H1 (cell line): Measurements from ENCODE around the gene ROBO4. TPM values are rescaled to one million over a fixed set of nuclear protein-coding genes. Genes with fewer than 3 reads are reported as not detected.

Experiments
- CHD1 ChIP-seq: IDR thresholded peaks from 2 replicates; pipeline ENCODE4 v1.6.1; 2012; ENCODE audit warnings: low read depth, low read length, improper control_type of control experiment
- SP4 ChIP-seq: IDR thresholded peaks from 2 replicates; pipeline ENCODE4 v1.6.1; 2012; ENCODE audit warnings: low read length, inconsistent platforms
- YY1 ChIP-seq: IDR thresholded peaks from 2 replicates; pipeline ENCODE4 v1.6.1; 2011; ENCODE audit warnings: low read depth, mild to moderate bottlenecking, low read length
- polyA plus RNA-seq, 7 experiments: library from polyadenylated mRNA; depleted of rRNA in 3 of 7; stranded (reverse) in 5 of 7; unstranded in 2 of 7; fragments of >200 nt in 5 of 7; fragments of 200-250 nt in 2 of 7; gene quantifications; 1 replicate in 5 of 7; 2 replicates in 1 of 7; 4 replicates in 1 of 7; pipeline versions ENCODE4 v1.2.1 to v1.2.3, GENCODE V29; 2011 to 2013; ENCODE audit warnings: missing spikeins in 2 of 7, mixed read lengths in 2 of 7
- total RNA-seq: library from RNA; stranded (reverse); fragmentation: NEBNext Ultra II Directional; extraction: Animal tissue kit (Norgen Biotek cat#: 25700); gene quantifications from 2 replicates; pipeline ENCODE4 v1.2.1, GENCODE V29; 2021

ROBO4 gene
- total and polyA plus RNA-seq, 2 of the 8 experiments (the other 6 are each of a cell fraction or from before 2014, with no cell fraction given): 0.03 TPM; not detected in 1

- TF ChIP-seq YY1 (no peak), CHD1 (no peak), SP4 (no peak)
Measured at GRCh38 chr11:124902616-124903015, 5.0 kb upstream of the ROBO4 start (continued).
